ENCODE measurements around the gene CERS2. TPM values are rescaled to one million over a fixed set of nuclear protein-coding genes. Genes with fewer than 3 reads are reported as not detected.

CERS2 gene
- total RNA-seq, 1 donor from 2014 or later: 96.1 TPM

DNA sequence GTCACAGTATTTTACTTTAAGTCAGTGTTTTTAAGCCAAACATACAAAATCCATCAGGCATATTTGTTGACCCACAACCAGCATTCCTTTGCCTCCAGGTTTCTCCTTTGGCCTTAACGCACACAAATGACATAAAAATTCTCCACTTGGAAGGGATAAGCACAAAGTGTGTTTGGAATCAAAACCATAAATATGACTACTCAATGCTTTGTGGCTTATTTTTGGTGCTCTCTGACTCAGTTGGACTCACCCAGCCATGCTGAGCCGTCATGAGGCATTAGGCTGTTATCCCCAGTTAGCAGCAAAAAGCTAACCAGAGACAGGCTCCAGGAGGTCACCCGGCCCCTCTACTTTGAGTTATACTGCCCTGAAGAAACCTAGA lies 34.6 kb upstream of the CERS2 start:
- TF ChIP-seq, protein P1, sequence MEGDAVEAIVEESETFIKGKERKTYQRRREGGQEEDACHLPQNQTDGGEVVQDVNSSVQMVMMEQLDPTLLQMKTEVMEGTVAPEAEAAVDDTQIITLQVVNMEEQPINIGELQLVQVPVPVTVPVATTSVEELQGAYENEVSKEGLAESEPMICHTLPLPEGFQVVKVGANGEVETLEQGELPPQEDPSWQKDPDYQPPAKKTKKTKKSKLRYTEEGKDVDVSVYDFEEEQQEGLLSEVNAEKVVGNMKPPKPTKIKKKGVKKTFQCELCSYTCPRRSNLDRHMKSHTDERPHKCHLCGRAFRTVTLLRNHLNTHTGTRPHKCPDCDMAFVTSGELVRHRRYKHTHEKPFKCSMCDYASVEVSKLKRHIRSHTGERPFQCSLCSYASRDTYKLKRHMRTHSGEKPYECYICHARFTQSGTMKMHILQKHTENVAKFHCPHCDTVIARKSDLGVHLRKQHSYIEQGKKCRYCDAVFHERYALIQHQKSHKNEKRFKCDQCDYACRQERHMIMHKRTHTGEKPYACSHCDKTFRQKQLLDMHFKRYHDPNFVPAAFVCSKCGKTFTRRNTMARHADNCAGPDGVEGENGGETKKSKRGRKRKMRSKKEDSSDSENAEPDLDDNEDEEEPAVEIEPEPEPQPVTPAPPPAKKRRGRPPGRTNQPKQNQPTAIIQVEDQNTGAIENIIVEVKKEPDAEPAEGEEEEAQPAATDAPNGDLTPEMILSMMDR (conservative IDR thresholded peaks at IDR 0.05; ENCODE audit: low read depth, low read length): no peak
- DNase-seq (ENCODE audit: low read depth): no peak
- peak overlapping the region; percentile 88 for H3K4me3 ChIP-seq (ENCODE audit: low read depth, low read length)

DNA sequence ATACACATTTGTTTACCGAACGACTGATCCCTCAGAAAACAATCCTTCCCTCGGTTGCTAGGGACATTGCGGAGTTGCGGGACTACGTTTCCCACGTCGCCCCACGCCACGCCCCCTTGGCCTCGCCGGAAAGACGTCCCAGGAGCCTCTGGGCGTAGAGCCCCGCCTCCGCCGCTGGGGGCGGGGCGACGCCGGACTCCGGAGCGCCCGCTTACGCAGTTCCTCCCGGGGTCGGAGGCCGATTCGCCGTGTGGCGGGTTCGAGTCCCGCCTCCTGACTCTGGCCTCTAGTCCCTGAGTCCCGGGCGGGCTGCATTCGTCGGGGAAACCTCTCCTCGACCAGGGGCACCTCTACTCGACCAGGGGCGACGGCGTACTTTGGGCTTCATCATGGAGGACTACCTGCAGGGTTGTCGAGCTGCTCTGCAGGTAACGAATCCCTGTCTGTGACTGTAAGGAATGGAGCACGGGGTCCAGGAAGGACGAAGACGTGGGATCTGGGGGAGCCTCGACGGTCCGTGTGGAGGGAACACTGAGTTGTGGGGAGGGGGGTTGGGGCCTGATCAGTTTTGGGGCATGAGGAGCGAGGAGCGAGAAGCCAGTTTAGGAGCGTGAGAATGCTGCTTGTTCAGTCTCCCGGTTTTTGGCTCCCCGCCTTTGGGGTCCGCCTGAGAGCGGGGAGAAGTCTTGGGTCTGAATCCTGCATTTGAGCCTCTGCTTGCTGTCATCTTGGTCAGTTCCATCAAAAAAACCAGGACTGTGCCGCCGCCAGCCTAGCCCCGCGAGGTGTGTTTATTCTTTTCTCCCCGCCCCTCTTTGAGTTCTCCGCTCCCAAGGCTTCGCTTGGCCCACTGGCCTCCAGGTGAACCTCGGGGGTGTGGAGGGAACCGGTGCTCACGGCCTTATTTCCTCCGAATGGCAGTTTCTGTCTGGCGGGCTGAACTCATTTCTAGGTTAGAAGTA lies 33.9 kb upstream of the CERS2 start, which contains the start of gene PRUNE1:
TSS of gene PRUNE1 (plus strand) at position 206 of the 962 bp plus-strand sequence. CDS start at position 390, 184 bp downstream.
- TF ChIP-seq, protein P1 (conservative IDR thresholded peaks at IDR 0.05; ENCODE audit: low read depth, low read length): no peak
- DNase-seq (ENCODE audit: low read depth): peak; percentile 74
- H3K4me3 ChIP-seq (ENCODE audit: low read depth, low read length): peak within 1 kb of the TSS; percentile 88

DNA sequence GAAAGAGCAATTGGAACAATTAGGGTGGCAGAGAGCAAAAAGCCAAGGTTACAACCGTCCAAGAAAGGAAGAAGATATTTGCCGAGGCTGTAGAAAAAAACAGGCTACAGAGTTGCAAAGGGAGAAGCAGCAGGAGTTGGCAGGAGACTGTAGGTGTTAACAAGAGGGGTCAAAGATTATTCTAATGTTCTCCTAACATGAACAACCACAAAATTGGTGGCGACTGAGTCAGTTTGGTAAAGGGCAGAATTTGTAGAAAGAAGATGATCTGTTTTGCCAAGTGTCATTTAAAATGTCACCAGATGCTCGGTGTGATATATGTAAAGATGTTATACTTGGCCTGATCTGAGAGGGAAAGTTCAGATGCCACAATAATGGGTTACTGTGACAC lies 33.2 kb upstream of the CERS2 start:
- H3K4me3 ChIP-seq (ENCODE audit: low read depth, low read length): peak overlapping the region; percentile 88
- no peak for DNase-seq (ENCODE audit: low read depth)
- TF ChIP-seq, protein P1 (conservative IDR thresholded peaks at IDR 0.05; ENCODE audit: low read depth, low read length): no peak

DNA sequence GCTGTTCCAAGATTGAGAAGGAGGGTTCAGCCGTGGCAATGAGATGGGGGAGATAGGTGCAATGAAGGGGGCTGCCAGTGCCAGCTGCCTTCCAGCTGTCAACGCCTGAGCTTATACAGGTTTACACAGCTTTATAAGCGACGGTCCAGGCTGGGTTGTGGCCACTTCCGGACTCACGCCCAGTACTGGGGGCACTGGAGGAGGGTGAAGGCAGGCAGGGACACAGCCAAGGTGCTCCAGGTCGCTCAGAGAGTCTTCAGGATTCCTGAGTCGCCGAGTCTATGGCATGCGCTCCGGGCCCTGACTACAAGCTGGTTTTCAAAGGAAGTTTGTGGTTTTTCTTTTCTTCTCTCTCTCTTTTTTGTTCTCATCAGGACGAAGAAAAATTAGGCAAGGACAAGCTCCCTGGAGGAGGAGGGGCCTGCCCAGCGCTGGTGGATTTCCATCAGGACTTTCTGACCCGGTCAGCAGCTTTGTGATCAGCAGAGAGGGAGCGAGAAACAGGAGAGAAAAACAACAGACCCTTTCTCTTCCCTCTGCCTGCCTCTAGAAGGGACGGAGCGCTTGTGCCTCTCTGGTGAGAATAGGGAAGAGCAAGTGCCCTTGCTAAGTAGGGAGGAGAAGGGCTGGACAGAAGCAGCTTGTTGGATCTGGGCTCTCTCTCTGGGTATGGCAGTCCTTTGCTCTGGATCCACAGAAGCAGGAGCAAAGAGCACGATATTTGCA lies 31.9 kb upstream of the CERS2 start, which contains the start of gene MINDY1:
TSS of gene MINDY1 (minus strand) at position 576 of the 726 bp plus-strand sequence. CDS start 4,285 bp downstream, outside the sequence.
- peak within 1 kb of the TSS; percentile 88 for H3K4me3 ChIP-seq (ENCODE audit: low read depth, low read length)
- TF ChIP-seq, protein P1 (conservative IDR thresholded peaks at IDR 0.05; ENCODE audit: low read depth, low read length): peak; percentile 55
- DNase-seq (ENCODE audit: low read depth): peak; percentile 58

DNA sequence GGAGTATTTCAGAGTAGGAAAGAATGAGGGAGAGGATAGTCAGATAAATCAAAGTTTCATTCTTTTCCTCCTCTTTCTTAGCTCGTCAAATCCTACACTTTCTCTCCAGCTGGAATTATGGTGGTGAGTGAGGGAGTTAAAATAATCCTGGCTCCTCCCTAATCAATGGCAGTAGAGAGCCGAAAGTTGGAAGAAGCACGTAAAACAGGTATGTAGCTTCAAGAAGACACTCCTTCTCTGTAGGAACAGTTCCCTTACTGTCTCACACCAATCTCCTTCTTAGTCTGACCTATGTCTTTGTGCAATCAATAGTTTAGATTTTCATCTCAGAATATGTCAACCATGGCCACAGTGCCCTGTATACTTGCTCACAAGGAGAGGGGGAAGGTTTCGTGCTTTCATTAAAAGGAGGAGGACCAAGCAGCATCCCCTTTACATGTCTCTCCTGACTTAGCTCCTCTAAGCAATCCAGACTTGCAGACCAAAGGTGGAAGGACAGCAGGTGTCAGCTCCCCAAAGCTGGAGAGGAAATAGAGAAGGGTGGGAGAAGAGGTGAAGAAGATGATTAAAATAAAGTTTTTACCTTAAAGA lies 31.2 kb upstream of the CERS2 start:
- H3K4me3 ChIP-seq (ENCODE audit: low read depth, low read length): peak overlapping the region; percentile 66
- TF ChIP-seq, protein P1 (conservative IDR thresholded peaks at IDR 0.05; ENCODE audit: low read depth, low read length): peak; percentile 11
- DNase-seq (ENCODE audit: low read depth): no peak

DNA sequence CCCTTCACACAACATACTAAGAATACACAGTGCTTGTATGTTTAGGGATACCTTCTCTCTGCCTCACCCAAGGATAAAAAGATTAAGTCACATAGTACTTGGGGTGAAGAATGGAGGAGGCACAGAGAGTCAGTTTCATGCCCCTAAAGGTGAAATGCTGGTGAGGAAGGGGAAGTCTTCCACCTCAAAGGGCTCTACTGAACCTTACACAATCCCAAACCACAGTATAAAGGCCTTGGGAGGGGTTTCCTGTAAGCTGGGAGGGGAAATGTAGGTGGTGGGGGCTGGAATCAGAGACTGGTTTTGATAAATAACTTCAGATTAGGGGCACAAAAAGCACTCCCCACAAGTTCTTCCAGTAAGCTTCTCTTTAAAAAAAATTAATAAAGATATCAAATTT lies 28.5 kb upstream of the CERS2 start:
- peak overlapping the region; percentile 32 for H3K4me3 ChIP-seq (ENCODE audit: low read depth, low read length)
- TF ChIP-seq, protein P1 (conservative IDR thresholded peaks at IDR 0.05; ENCODE audit: low read depth, low read length): no peak
- DNase-seq (ENCODE audit: low read depth): no peak

All from epithelial cell of proximal tubule (primary cell).